HG03571 (cell line): ENCODE data around the gene RCBTB1.
"Not testable (repeated sequence)": the region's sequence is repeated elsewhere in the genome, so short reads cannot be mapped to it uniquely, and the experiment has no call there.

Experiments used
- ATAC-seq: cut with Tn5 transposase; IDR thresholded peaks from one replicate; pipeline ENCODE4 v1.9.1; 2021; ENCODE audit not compliant: unreplicated experiment

RCBTB1 gene

DNA sequence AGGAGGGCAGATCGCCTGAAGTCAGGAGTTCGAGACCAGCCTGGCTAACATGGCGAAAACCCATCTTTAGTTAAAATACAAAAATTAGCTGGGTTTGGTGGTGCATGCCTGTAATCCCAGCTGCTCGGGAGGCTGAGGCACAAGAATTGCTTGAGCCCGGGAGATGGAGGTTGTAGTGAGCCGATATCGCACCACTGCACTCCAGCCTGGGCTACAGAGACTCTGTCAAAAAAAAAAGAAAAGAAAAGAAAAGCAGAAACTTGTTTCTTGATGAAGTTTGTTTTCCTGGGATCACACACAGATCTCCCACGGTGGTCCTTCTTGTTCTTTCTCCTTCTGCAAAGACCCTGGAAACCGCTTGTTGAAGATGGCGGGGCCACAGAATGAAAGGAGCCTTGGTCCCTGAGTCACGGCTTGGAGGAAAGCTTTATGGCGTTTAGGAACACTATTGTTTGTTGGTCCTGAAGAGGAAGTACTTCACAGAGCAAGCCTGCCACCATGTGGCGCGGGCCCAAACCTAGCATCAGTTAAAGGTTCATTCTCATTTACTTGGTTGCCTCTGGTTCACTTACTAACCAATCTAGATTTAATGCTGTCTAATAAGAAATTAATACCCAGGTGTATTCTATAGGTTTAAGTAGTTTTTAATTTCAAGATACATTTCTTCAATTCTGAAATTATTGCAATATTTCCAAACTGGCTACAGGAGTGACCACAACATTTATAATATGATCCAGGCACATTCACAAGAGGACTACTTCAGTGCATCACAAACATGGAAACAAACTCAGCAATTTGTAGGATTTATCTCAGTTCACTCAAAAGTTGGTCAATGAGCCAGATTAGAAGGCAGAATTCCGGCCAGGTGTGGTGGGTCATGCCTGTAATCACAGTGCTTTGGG is 21.6 kb upstream of the RCBTB1 start:
- peak; percentile 95 for ATAC-seq

- no peak for ATAC-seq
Observed at GRCh38 chr13:49604570-49604969, 19.2 kb upstream of the RCBTB1 start.

DNA sequence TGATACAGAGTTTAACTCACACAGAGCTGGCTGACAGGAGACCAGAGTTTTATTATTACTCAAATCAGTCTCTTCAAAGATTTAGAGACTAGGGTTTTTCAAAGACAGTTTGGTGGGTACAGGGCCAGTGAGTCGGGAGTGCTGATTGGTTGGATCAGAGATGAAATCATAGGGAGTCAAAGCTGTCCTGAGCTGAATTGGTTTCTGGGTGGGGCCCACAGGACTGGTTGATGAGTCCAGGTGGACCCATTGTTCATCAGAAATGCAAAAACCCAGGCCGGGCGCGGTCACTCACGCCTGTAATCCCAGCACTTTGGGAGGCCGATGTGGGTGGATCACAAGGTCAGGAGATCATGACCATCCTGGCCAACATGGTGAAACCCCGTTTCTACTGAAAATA is 17.3 kb upstream of the RCBTB1 start:
- ATAC-seq = not testable (repeated sequence)

DNA sequence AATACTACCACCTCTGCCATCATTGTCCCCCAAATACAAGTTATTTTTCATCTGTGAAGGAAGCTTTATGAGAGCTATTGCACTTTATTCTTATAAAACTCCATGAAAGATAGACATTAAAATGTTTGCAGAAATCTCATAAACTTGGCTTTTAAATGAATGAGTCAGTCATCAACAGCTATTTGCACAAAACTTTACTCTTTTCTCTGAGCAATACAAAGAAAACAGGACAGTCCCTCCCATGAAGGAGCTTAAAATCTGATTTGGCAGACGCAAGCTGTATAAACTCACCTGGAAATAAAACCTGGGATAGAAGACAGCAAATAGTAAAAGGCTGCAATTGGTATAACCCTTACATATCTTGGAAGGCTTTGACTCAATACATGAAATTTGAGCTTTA is 16.6 kb upstream of the RCBTB1 start:
- no peak for ATAC-seq

GRCh38 chr13:49597043-49597641 is 11.8 kb upstream of the RCBTB1 start:
- no peak for ATAC-seq

- no peak for ATAC-seq
Observed at GRCh38 chr13:49596221-49596620, 10.9 kb upstream of the RCBTB1 start.

DNA sequence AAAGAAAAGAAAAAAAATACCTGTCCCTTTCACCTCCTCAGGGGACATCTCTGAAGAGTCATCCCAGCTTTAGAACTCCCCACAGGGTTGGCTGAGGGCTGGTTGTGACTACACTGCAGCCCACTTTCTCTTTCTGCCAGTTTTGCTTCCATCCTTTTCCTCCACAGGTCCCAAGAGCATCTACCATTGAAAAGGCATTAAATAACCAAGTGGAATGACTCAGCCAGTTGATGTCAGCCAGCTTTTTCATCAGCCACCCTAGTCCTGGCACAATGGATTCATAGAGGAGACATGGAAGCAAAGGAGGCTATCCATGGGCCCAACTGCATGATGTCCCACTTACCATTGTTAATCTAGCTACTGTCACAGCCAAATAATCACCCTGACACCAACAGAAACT is 9.2 kb upstream of the RCBTB1 start:
- ATAC-seq = no peak

DNA sequence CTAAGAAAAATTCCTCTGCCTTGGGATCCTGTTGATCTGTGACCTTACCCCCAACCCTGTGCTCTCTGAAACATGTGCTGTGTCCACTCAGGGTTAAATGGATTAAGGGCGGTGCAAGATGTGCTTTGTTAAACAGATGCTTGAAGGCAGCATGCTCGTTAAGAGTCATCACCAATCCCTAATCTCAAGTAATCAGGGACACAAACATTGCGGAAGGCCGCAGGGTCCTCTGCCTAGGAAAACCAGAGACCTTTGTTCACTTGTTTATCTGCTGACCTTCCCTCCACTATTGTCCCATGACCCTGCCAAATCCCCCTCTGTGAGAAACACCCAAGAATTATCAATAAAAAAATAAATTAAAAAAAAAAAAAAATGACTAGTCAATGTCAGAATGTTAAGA is 8.5 kb upstream of the RCBTB1 start:
- not testable (repeated sequence) for ATAC-seq

GRCh38 chr13:49590714-49591113 is 5.4 kb upstream of the RCBTB1 start:
- not testable (repeated sequence) for ATAC-seq

GRCh38 chr13:49587311-49587847 is 2.0 kb upstream of the RCBTB1 start:
- ATAC-seq = no peak

- no peak for ATAC-seq
Observed at GRCh38 chr13:49586717-49587116, 1.4 kb upstream of the RCBTB1 start.

DNA sequence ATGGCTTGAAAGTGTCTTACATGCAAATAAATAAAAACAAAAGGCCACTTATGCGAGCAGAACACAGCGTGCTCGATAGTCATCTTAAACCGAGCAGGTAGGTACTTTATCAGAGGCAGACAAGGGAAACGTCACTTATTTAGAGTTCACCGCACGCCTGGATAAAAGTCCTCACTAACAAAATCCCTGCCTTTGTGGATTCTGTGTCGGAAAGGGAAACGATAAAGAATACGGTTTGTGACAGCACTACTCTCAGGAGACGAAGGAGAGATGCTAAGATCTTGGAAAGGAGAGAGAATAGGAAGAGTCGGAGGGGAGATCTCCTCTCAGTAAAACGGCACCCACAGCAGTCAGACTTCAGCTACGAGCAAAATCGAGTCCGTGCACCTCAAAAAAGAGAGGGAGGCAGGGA is 581 bp downstream of the RCBTB1 start:
- ATAC-seq = peak; percentile 11

- no peak for ATAC-seq
Observed at GRCh38 chr13:49580980-49581680, 4.2 kb downstream of the RCBTB1 start.

DNA sequence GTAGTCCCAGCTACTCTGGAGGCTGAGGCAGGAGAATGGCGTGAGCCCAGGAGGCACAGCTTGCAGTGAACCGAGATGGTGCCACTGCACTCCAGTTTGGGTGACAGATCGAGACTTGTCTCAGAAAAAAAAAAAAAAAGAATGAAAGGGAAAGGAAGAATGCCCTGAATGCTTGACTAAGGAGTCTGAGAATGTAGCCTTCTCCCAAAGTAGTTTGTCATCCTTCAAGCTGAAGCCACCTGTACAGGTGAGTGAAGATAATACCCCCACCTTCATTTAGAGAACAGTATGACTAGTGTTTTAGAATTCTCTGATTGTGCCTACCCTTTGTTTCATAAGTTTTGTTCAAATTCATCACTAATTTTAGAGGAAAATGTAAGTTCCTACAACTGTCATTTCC is 5.9 kb downstream of the RCBTB1 start:
- ATAC-seq = no peak

GRCh38 chr13:49571299-49572240 is 13.8 kb downstream of the RCBTB1 start:
- ATAC-seq = no peak

DNA sequence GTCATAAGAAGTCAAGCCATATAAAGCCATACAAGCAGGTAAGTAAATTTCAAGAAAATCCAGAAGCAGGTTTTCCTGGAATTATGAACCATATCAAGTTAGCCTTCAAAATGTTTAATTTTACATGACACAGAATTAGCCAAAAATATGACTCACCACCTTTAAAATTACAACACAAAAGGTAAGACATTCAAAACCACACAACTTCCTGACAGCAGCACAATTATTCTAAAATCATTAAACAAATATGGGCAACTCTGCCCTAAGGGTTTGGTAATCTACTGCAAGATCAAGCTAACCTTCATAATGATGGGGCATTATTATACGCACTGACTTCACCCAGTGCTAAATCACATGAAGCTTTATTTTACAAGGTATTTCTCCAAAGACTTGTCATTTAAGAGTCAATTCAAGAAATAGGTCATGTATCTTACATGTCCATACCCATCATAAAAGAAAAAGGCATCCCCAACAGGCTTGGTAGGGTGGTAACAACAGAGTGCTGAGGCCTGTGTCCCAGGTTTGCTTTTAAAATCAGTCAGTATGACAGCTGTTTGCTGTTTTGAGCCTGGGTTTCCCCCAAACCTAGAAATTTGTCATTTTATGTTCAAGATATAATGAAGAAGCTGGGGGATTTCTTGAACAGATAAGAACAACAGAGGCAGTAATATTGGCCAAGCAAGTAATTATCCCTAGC is 15.2 kb downstream of the RCBTB1 start:
- no peak for ATAC-seq

DNA sequence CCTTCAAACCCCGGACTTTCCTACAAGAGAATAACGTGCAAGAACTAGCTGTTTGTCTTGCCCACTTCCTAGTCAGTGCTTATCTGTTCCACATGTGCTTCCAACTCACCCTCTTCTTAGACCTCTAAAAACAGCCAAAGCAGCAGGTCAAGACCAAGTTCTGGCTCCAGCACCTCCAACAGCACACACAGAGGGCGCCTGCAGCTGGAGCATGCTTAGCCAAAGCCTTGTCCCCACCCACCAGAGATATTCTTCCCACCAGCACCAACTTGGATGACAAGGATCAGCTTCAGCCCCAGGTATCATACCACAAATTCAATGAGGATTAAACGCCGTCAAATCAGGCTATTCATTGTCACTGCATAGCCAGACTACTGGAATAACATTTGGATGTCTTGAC is 17.9 kb downstream of the RCBTB1 start:
- ATAC-seq = no peak

GRCh38 chr13:49566461-49566860 is 18.9 kb downstream of the RCBTB1 start:
- ATAC-seq = no peak

DNA sequence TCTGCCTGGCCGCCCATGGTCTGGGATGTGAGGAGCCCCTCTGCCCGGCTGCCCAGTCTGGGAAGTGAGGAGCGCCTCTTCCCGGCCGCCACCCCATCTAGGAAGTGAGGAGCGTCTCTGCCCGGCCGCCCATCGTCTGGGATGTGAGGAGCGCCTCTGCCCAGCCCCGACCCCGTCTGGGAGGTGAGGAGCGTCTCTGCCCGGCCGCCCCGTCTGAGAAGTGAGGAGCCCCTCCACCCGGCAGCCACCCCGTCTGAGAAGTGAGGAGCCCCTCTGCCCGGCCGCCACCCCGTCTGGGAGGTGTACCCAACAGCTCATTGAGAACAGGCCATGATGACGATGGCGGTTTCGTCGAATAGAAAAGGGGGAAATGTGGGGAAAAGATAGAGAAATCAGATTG is 19.9 kb downstream of the RCBTB1 start:
- not testable (repeated sequence) for ATAC-seq

DNA sequence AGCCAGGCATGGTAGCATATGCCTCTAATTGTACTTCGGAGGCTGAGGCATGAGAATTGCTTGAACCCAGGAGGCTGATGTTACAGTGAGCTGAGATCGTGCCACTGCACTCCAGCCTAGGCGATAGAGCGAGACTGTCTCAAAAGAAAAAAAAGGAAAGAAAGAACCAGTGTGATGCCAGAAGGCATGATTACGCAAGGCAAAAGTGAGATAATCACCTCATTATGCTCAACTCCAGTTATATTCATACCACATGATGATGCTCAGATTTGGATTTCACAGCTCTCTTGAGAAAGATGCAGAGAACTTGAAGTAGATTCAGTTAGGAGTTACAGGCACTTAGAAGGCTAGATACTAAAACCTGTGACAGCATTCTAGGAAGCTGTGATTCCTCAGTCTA is 21.8 kb downstream of the RCBTB1 start:
- ATAC-seq = no peak
